ENCODE data around the gene SCGB1D2.
"Not testable (repeated sequence)": the region's sequence is repeated elsewhere in the genome, so short reads cannot be mapped to it uniquely, and the experiment has no call there.

SCGB1D2 gene, protein sequence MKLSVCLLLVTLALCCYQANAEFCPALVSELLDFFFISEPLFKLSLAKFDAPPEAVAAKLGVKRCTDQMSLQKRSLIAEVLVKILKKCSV

DNA sequence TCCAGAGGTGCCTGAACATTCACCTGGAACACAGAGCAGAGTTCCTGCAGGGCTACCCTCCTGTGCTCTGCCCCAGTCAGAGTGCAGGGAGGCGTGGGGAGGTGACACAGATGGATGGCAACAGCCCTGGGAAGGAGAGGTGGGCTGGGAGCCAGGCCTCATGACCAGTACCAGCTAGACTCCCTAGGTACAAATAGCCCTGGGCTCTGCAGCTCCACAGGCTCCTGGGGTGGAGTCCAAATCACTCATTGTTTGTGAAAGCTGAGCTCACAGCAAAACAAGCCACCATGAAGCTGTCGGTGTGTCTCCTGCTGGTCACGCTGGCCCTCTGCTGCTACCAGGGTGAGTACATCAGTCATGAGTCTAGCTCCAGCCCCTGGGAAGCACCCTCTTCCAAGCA, at the start of gene SCGB1D2:
Gene SCGB1D2 (plus strand): TSS at position 219 of the 400 bp plus-strand sequence. CDS start 69 bp downstream, at position 288.
- DNase-seq (ENCODE audit: low read depth), result no peak

- no peak for DNase-seq (ENCODE audit: low read depth)
Observed at GRCh38 chr11:62193952-62194351, 48.1 kb upstream of the SCGB1D2 start.

DNA sequence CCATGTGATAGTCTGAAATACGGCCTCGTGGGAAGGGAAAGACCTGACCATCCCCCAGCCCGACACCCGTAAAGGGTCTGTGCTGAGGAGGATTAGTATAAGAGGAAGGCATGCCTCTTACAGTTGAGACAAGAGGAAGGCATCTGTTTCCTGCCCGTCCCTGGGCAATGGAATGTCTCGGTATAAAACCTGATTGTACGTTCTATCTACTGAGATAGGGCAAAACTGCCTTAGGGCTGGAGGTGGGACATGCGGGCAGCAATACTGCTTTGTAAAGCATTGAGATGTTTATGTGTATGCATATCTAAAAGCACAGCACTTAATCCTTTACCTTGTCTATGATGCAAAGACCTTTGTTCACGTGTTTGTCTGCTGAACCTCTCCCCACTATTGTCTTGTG, 47.0 kb upstream of the SCGB1D2 start:
- DNase-seq (ENCODE audit: low read depth), result not testable (repeated sequence)

DNA sequence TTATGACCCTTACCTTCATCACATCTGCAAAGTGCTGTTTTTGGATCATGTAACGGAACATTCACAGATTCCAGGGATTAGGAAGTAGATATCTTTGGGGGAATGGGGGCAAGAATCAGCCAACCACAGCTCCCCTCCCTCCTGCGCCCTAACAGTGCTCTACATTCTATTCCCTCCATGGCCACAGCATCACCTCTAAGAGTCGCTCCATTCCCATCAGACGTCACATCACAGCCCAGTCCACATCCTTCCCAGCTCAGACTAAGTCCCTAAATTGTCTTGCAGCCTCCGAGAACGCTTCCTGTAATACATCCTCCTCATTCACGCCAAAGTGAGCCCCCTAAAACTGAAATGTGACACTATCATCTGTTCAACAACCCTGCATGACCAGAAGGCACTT, 46.1 kb upstream of the SCGB1D2 start:
- no peak for DNase-seq (ENCODE audit: low read depth)

DNA sequence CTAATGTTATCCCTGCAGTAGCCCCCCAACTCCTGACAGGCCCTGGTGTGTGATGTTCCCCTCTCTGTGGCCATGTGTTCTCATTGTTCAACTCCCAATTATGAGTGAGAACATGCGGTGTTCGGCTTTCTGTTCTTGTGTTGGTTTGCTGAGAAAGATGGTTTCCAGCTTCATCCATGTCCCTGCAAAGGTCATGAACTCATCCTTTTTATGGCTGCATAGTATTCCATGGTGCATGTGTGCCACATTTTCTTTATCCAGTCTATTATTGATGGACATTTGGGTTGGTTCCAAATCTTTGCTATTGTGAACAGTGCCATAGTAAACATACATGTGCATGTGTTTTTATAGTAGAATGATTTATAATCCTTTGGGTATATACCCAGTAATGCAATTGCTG, 44.6 kb upstream of the SCGB1D2 start:
- DNase-seq (ENCODE audit: low read depth), result not testable (repeated sequence)

DNA sequence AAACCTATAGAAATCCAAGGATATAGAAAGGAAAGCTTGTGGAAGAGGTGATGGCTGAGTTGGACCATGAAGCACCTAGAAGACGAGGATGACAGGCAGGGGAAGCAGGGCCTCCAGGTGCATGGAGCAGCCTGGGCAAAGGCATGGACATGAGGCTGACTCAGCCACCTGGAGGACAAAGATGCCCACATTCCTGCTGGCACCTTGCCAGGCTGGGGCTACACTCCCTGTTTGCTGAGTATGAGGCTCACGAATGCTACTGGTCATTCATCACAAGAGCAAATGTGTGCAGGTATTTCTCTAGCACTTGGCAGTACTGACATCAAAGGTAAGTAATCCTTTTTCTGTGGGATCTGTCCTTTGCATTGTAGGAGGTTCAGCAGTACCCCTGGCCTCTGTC, 40.7 kb upstream of the SCGB1D2 start:
- no peak for DNase-seq (ENCODE audit: low read depth)

GRCh38 chr11:62202910-62203309, 39.1 kb upstream of the SCGB1D2 start:
- DNase-seq (ENCODE audit: low read depth), result no peak

GRCh38 chr11:62204430-62204829, 37.6 kb upstream of the SCGB1D2 start:
- DNase-seq (ENCODE audit: low read depth), result no peak

- no peak for DNase-seq (ENCODE audit: low read depth)
Observed at GRCh38 chr11:62205441-62205840, 36.6 kb upstream of the SCGB1D2 start.

DNA sequence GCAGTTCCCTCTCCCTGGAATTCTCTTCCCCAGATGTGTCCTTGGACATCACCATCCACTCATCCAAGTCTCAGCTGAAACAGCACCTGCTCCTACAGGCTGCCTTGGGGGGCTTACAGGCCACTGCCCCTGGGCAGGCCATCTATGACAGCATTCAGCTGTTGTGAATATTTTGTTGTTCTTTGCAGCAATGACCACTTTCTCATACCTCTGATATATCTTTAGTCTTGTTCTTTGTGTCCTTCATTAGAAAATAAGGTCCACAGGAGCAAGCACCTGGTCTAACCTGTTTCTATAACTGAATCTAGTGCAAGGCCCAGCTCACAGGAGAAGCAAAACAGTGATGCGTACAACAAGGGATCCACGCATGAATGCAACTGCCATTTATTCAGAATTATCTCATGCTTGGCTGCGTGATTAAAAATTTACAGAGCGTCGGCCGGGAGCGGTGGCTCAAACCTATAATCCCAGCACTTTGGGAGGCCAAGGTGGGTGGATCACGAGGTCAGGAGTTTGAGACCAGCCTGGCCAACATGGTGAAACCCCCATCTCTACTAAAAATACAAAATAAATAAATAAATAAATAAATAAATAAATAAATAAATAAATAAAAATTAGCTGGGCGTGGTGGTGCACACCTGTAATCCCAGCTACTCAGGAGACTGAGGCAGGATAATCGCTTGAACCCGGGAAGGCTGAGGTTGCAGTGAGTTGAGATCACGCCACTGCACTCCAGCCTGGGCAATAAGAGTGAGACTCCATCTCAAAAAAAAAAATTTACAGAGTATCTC, 35.6 kb upstream of the SCGB1D2 start:
- DNase-seq (ENCODE audit: low read depth), result not testable (repeated sequence)

DNA sequence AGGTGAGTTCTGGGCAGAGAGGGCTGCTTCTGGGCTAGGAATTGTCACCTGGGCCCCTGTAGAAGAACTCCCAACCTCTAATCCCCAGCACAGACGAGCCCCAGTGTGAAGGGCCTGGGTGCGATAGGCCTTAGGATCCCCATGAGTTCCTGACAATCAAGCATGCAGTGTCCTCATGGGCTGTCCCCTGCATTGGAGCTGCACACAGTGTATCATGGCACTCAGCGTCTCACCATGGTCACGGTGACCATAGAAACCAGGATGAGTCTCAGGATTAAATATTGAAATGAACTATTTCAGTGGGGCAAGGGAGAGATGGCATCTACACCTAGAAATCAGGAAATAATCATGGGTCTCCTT, 33.3 kb upstream of the SCGB1D2 start:
- DNase-seq (ENCODE audit: low read depth), result no peak

DNA sequence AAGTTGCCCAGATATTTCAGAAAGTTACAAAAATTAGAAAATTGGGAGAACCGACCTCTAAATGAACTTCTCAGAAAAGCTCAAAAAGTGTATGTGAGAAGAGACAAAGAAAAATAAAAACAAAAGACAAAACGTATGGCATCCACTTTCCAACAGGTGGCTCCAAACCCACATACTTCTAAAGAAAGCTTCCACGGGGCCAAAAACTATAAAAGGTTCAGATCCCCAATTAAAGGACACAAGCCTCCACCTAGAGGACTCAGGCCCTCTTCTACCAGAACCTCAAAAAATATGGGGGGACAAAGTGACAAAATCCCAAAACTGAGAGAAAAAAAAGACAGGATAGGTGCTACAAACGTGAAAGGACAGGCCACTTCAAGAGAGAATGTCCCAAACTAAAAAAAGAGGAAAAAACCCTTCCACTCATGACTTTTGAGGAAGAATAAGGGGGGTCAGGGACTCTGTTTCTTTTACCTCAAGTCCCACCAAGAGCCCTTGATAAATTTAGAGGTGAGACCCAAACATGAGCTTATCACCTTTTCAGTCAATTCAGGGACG, 24.8 kb upstream of the SCGB1D2 start:
- no peak for DNase-seq (ENCODE audit: low read depth)

- DNase-seq (ENCODE audit: low read depth), result no peak
Observed at GRCh38 chr11:62221498-62221897, 20.5 kb upstream of the SCGB1D2 start.

DNA sequence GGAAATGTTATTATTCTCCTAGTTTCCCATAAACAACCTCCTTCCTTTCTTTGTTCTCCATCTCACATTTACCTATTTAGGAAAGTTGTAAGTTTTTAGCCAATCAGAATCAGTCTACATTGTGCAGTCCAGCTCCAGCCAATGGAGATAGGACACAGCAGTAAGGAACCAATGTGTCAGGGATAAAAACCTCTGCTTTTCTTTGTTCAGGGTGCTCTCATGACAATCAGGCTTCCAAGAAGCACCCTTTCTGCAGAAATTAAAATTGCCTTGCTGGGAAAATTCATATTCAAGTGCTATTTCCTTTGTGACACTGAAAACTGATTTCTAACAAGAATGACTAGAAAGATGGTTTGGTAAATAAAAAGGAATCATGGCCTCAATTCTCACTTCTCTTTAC, 18.9 kb upstream of the SCGB1D2 start:
- DNase-seq (ENCODE audit: low read depth), result no peak

- no peak for DNase-seq (ENCODE audit: low read depth)
Observed at GRCh38 chr11:62233730-62234129, 8.3 kb upstream of the SCGB1D2 start.

- no peak for DNase-seq (ENCODE audit: low read depth)
Observed at GRCh38 chr11:62236187-62236586, 5.9 kb upstream of the SCGB1D2 start.

- no peak for DNase-seq (ENCODE audit: low read depth)
Observed at GRCh38 chr11:62237499-62237898, 4.5 kb upstream of the SCGB1D2 start.

DNA sequence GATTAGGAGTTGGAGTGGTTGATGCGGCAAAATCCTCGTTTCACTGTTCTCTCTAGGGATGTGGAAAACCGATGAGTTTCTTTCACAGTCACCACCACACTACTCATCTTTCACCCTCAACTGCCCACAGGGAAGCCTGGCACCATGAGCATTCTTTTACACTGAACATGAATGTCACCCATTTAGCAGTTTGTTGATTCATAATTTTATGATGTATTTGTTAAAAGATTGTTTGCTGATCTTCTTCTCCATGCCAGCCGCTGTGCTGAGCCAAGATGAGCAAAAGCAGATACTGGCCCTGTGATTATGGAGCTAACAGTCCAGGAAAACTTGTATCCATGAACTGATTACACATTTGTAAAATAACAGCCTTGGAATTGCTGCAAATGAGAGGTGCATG, 3.9 kb upstream of the SCGB1D2 start:
- DNase-seq (ENCODE audit: low read depth), result no peak

GRCh38 chr11:62241095-62241494, 944 bp upstream of the SCGB1D2 start:
- DNase-seq (ENCODE audit: low read depth), result no peak

- no peak for DNase-seq (ENCODE audit: low read depth)
Observed at GRCh38 chr11:62245271-62245753, 3.3 kb downstream of the SCGB1D2 start.

DNA sequence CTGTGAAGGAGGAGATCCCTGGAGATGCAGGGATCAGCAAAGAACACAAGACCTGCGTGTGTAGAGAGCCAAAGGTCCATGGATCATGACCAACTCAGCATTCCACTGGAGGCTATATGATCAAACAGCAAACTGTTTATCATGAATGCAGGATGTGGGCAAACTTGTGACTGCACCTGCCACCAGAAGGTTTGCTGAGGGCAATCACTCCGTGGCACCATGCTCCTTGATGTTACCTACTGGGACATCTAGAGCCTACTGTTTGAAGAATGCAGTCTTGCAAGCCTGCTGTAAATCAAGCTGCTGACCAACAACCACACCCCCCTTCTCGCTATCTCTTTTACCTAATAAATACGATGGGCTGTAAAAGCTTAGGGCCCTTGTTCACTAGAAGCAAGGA, 9.7 kb downstream of the SCGB1D2 start:
- DNase-seq (ENCODE audit: low read depth), result no peak

GRCh38 chr11:62253999-62254542, 12.0 kb downstream of the SCGB1D2 start:
- no peak for DNase-seq (ENCODE audit: low read depth)

DNA sequence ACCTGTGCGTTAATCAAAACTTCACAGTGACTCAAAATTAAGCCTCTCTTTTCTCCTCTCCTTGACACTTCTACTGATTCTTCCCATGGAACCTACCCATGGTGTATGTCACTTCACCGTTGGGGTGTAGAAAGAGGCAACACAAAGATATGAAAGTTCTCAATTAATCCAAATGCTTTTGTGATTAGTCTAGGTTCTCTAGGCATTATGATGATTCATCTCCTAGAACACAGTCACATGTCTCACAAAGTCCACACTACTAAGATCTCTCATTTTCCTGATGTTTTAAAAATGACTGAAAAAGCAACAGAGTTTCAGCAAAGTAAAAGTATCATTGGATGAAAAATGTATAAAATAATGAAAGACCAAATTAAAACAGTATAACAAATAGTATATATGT, 14.2 kb downstream of the SCGB1D2 start:
- no peak for DNase-seq (ENCODE audit: low read depth)

All from activated T-cell treated with anti-CD3 and anti-CD28 coated beads for 1 hour (primary cell).